NT2/D1 (cell line): ENCODE data around the gene DIDO1.

Experiments
- SUZ12 ChIP-seq: IDR thresholded peaks from 2 replicates; pipeline ENCODE4 v1.6.1; 2011; ENCODE audit not compliant: insufficient read length, insufficient read depth; ENCODE audit errors: extremely low read depth
- YY1 ChIP-seq: IDR thresholded peaks from 2 replicates; pipeline ENCODE4 v1.6.1; 2011; ENCODE audit not compliant: insufficient read length, insufficient read depth
- ZNF274 ChIP-seq: IDR thresholded peaks from 2 replicates; pipeline ENCODE4 v1.6.1; 2011; ENCODE audit warnings: mild to moderate bottlenecking, low read depth, low read length

GRCh38 chr20:62900692-62901584, 25.4 kb downstream of the DIDO1 start:
- TF ChIP-seq ZNF274 (no peak), YY1 (no peak), SUZ12 (no peak)
